HEK293T (cell line): ENCODE results near the gene ZNF724.

Experiments
- CTCF ChIA-PET: fragments of 350-600 bp; formaldehyde crosslinking; extraction: SDS; loops from one replicate; lab custom pipeline; 2021; ENCODE audit warnings: antibody characterized with exemption, inconsistent platforms; lab: Yijun Ruan, JAX
- POLR2A ChIA-PET: fragments of 350-600 bp; formaldehyde crosslinking; extraction: SDS; loops from one replicate; lab custom pipeline; 2020; ENCODE audit warnings: antibody characterized with exemption, inconsistent platforms; lab: Yijun Ruan, JAX
- DNase-seq: peaks from one replicate; pipeline ENCODE4 v3.0.0; 2012; ENCODE audit warnings: mixed read lengths; ENCODE audit errors: extremely low spot score
- ARNT ChIP-seq: fragments of 450-650 bp; IDR thresholded peaks from 2 replicates; pipeline ENCODE4 v1.6.1; 2017; ENCODE audit warnings: mild to moderate bottlenecking
- BHLHE40 ChIP-seq: fragments of 450-650 bp; IDR thresholded peaks from 2 replicates; pipeline ENCODE4 v1.6.1; 2016; ENCODE audit warnings: mild to moderate bottlenecking, moderate library complexity, borderline replicate concordance
- CTBP1 ChIP-seq: fragments of 450-650 bp; IDR thresholded peaks from 2 replicates; pipeline ENCODE4 v1.6.1; 2016; ENCODE audit warnings: borderline replicate concordance
- ELF4 ChIP-seq: fragments of 450-650 bp; IDR thresholded peaks from 2 replicates; pipeline ENCODE4 v1.6.1; 2017; ENCODE audit warnings: antibody characterized with exemption
- FOXA1 ChIP-seq: fragments of 450-650 bp; IDR thresholded peaks from 2 replicates; pipeline ENCODE4 v1.6.1; 2016; ENCODE audit warnings: mild to moderate bottlenecking
- FOXK2 ChIP-seq: fragments of 450-650 bp; IDR thresholded peaks from 2 replicates; pipeline ENCODE4 v1.6.1; 2016; ENCODE audit warnings: mild to moderate bottlenecking
- FOXM1 ChIP-seq: fragments of 450-650 bp; IDR thresholded peaks from 2 replicates; pipeline ENCODE4 v1.6.1; 2017; ENCODE audit warnings: mild to moderate bottlenecking, borderline replicate concordance
- HDGF ChIP-seq: fragments of 450-650 bp; IDR thresholded peaks from 2 replicates; pipeline ENCODE4 v1.6.1; 2017; ENCODE audit warnings: antibody characterized with exemption, borderline replicate concordance
- L3MBTL2 ChIP-seq: fragments of 450-650 bp; conservative IDR thresholded peaks from 2 replicates; pipeline ENCODE4 v1.6.1; 2016; ENCODE audit warnings: mild to moderate bottlenecking
- LEF1 ChIP-seq: fragments of 450-650 bp; IDR thresholded peaks from 2 replicates; pipeline ENCODE4 v1.6.1; 2017; ENCODE audit warnings: mild to moderate bottlenecking, borderline replicate concordance
- NFRKB ChIP-seq: fragments of 450-650 bp; IDR thresholded peaks from 2 replicates; pipeline ENCODE4 v1.6.1; 2016; ENCODE audit warnings: mild to moderate bottlenecking, moderate library complexity
- SP1 ChIP-seq: fragments of 450-650 bp; IDR thresholded peaks from 2 replicates; pipeline ENCODE4 v1.6.1; 2017
- SUZ12 ChIP-seq: fragments of 450-650 bp; IDR thresholded peaks from 2 replicates; pipeline ENCODE4 v1.6.1; 2016; ENCODE audit warnings: mild to moderate bottlenecking
- TARDBP ChIP-seq: fragments of 450-650 bp; IDR thresholded peaks from 2 replicates; pipeline ENCODE4 v1.6.1; 2016
- ZNF384 ChIP-seq: fragments of 450-650 bp; IDR thresholded peaks from 2 replicates; pipeline ENCODE4 v1.6.1; 2016
- TF ChIP-seq, protein P1 (sequence below): fragments of 450-650 bp; IDR thresholded peaks from 2 replicates; pipeline ENCODE4 v1.6.1; 2016

ZNF724 gene

GRCh38 chr19:23263396-23263795 lies 13.2 kb upstream of the ZNF724 start:
- POLR2A ChIA-PET = interaction anchor here (1.5 kb wide), 1 partner anchor 11 kb away, joined by 3 read pairs; no protein-coding TSS in a partner anchor
- no peak for DNase-seq
- TF ChIP-seq NFRKB (no peak), ELF4 (no peak), FOXM1 (no peak), HDGF (no peak), L3MBTL2 (no peak), FOXK2 (no peak)
- TF ChIP-seq, protein P1, sequence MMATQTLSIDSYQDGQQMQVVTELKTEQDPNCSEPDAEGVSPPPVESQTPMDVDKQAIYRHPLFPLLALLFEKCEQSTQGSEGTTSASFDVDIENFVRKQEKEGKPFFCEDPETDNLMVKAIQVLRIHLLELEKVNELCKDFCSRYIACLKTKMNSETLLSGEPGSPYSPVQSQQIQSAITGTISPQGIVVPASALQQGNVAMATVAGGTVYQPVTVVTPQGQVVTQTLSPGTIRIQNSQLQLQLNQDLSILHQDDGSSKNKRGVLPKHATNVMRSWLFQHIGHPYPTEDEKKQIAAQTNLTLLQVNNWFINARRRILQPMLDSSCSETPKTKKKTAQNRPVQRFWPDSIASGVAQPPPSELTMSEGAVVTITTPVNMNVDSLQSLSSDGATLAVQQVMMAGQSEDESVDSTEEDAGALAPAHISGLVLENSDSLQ = no peak
- CTCF ChIA-PET = no interaction called here

DNA sequence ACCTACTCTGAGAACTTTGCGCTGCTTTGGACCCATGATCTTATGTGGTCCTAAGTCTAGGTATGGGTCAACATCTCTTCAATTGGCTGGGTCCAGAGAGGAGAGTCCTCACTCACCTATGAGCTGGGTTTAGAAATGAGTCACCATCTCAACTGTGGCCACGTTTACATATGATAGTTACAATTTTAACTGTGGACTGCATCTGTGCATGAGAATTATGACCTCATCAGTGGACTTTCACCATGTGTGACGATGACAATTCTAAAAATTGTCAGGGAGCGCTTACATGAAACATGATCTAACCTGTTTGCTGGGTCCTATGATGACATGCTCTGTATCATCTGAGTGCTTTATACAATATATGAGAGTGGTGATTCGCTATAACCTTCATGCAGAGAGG lies 12.7 kb upstream of the ZNF724 start:
- no peak for DNase-seq
- ChIA-PET POLR2A (interaction anchor here (1.5 kb wide), 1 partner anchor 11 kb away, joined by 3 read pairs; no protein-coding TSS in a partner anchor), CTCF (no interaction called here)
- TF ChIP-seq ARNT (no peak), TARDBP (no peak)

DNA sequence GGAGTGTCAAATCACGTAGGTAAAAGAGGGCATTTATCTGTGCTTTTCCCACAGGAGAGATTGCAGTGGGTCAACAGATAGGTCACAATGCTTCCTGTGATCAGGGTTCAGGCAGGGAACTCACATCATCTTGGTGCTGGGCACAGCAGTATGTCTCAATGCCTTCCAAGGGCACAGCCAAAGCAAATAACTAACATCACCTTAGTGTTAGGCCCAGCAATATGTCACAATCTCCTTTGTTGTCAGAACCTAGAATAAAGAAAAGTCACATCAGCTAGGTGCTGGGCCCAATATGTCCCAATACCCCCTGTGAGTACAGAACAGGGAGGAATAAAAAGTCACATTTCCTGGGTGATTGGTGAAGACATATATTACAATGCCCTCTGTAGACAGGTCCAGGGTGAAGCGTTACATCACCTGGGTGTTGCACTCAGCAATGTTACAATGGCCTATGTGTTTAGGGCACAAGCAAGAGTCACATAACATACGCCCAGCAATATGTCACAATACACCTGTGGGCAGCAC lies 11.4 kb upstream of the ZNF724 start:
- ChIA-PET POLR2A (no interaction called here), CTCF (no interaction called here)
- TF ChIP-seq HDGF (no peak), FOXM1 (no peak), LEF1 (no peak), CTBP1 (no peak), BHLHE40 (no peak), ARNT (no peak), TARDBP (no peak), NFRKB (no peak)

DNA sequence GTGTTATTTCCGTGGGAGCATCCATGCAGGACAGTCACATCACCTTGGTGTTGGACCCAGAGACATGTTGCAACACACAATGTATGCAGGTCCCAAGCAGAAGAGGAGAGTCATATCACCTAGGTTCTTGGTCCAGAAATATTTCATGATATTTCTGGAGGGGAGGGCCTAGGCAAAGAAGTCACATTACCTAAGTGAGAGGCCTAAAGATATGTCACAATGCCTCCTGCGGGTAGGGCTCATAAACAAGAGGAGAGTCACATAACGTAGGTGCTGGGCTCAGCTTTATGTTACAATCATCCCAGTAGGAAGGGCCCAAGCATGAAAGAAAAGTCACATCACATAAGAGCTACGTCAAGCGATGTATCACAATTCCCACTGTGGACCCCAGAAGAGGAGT lies 10.8 kb upstream of the ZNF724 start:
- CTCF ChIA-PET = no interaction called here
- TF ChIP-seq ELF4 (no peak), ARNT (no peak), SUZ12 (no peak), HDGF (no peak), FOXM1 (no peak), FOXA1 (no peak), NFRKB (no peak), FOXK2 (no peak), TARDBP (no peak), L3MBTL2 (no peak), CTBP1 (no peak), SP1 (no peak)
- TF ChIP-seq, protein P1 = no peak
- POLR2A ChIA-PET = no interaction called here
- DNase-seq = no peak

More for the DNA sequence above, 11.4 kb upstream of the ZNF724 start:
- no peak for DNase-seq

- DNase-seq = no peak
- TF ChIP-seq HDGF = no peak
- TF ChIP-seq CTBP1 = no peak
- no peak for TF ChIP-seq SUZ12
- TF ChIP-seq FOXA1 = no peak
- TF ChIP-seq BHLHE40 = no peak
- no peak for TF ChIP-seq ARNT
- TF ChIP-seq, protein P1 = no peak
- POLR2A ChIA-PET = no interaction called here
- CTCF ChIA-PET = no interaction called here
Measured at GRCh38 chr19:23259961-23260360, 9.8 kb upstream of the ZNF724 start.

- no peak for DNase-seq
- no peak for TF ChIP-seq HDGF
- TF ChIP-seq SP1 = no peak
- TF ChIP-seq ELF4 = no peak
- no peak for TF ChIP-seq FOXK2
- TF ChIP-seq ZNF384 = no peak
- TF ChIP-seq, protein P1 = no peak
- TF ChIP-seq CTBP1 = no peak
- TF ChIP-seq ARNT = no peak
- no peak for TF ChIP-seq BHLHE40
- CTCF ChIA-PET = no interaction called here
- POLR2A ChIA-PET = no interaction called here
Measured at GRCh38 chr19:23255700-23256099, 5.5 kb upstream of the ZNF724 start.
